ENCODE data around the gene EVA1A. TPM values are rescaled to one million over a fixed set of nuclear protein-coding genes. Genes with fewer than 3 reads are reported as not detected.

Gene EVA1A
- polyA plus RNA-seq, 1 donor = 10.0 TPM

DNA sequence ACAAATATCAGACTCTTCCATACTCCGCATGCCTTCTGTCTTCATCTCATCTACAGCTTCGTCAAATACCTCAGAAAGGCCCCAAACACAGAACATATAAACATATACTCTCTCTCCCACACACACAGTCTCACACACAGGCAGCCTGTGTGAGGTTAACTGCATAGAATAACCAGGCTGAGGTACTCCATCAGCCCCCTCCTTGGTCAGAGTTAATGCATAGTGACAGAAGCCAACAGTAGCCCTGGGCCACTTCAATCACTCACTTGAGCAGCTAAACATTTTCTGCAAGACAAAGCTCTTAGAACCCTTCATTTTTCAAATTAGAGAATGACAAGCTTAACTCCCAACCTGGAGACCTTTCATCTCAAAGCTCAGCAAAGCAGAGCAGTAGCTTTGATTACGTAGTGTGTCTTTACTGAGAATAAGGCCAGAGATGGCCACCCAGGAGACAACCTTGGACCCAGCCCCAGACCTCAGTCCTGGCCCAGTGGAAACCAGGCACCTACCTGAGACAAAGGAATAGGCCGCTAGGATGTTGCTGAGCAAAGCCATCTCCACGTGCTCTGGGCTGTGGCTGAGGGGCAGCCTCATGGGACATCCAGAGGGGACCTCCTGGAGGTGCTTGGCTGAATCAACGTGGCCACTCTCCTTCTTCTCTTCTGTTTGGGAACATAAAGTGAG is 43.0 kb downstream of the EVA1A start:
- no peak for DNase-seq
- no peak overlapping the region for H3K4me3 ChIP-seq (ENCODE audit: low read length)
- H3K36me3 ChIP-seq (ENCODE audit: control insufficient read depth, insufficient read depth, low read length) = peaks cover 14% of the 10 kb centered on the region
- peaks cover 3% of the 10 kb centered on the region for H3K9me3 ChIP-seq (ENCODE audit: control insufficient read depth, low read depth, low read length)
- no peak overlapping the region for H3K27ac ChIP-seq (ENCODE audit: low read length)
- peaks cover 7% of the 10 kb centered on the region for H3K4me1 ChIP-seq (ENCODE audit: control insufficient read depth, insufficient read depth, low read length)
- 88% methylated on average over 3 of the region's 6 CpGs for WGBS (ENCODE audit: insufficient coverage, low lambda C conversion rate)
- H3K27me3 ChIP-seq (ENCODE audit: control insufficient read depth, insufficient read depth, low read length) = no peaks in the 10 kb centered on the region

DNA sequence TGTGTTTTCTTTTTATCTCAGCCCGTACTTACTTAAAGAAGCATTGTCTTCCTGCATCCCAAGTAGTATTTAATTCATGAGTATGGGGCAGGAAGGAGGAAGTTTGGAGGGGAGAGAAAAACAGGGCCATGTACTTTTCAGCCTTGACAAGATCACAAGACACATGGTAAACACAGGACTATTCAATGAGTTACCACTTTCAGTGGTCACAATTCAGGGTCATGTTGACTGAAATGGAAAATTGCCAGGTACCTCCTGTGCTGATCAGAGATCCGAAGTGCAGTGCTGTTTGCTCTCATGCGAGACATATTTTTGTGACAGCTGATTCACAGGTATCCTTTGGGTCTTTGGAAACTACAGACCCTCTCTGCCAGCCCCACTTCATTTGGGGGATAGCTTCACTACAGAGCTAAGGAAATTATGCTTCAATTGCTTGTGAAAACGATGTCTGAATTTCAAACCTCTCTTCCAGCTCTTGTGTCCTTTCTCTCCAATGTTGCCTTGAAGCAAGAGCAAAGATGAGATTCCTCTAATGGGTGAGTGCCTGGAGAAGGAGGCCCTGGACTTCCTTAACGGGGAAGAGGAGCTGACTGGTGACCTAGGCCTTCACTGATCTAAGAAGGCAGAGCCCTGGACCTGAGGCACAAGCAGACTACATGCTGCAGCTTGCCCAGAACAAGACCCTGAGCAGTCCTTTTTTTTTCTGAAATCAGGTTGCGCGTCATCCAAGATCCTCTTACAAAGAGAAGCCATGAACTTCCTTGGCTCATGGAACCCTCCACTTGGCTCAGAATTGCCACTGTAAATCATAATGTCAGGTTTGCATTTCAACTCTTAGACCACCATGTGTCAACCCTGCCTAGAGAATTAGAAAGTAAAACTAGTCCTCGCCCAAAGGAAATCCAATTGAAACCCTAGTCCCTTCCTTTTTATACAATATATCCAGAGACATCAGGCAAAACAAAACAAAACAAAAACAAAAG is 44.1 kb downstream of the EVA1A start:
- 83% methylated on average over 2 of the region's 8 CpGs for WGBS (ENCODE audit: insufficient coverage, low lambda C conversion rate)
- Histone ChIP-seq H3K4me1 (ENCODE audit: control insufficient read depth, insufficient read depth, low read length) (no peaks in the 10 kb centered on the region), H3K27ac (ENCODE audit: low read length) (no peak overlapping the region), H3K4me3 (ENCODE audit: low read length) (no peak overlapping the region), H3K36me3 (ENCODE audit: control insufficient read depth, insufficient read depth, low read length) (peaks cover 20% of the 10 kb centered on the region), H3K9me3 (ENCODE audit: control insufficient read depth, low read depth, low read length) (peaks cover 9% of the 10 kb centered on the region), H3K27me3 (ENCODE audit: control insufficient read depth, insufficient read depth, low read length) (no peaks in the 10 kb centered on the region)
- DNase-seq = no peak

DNA sequence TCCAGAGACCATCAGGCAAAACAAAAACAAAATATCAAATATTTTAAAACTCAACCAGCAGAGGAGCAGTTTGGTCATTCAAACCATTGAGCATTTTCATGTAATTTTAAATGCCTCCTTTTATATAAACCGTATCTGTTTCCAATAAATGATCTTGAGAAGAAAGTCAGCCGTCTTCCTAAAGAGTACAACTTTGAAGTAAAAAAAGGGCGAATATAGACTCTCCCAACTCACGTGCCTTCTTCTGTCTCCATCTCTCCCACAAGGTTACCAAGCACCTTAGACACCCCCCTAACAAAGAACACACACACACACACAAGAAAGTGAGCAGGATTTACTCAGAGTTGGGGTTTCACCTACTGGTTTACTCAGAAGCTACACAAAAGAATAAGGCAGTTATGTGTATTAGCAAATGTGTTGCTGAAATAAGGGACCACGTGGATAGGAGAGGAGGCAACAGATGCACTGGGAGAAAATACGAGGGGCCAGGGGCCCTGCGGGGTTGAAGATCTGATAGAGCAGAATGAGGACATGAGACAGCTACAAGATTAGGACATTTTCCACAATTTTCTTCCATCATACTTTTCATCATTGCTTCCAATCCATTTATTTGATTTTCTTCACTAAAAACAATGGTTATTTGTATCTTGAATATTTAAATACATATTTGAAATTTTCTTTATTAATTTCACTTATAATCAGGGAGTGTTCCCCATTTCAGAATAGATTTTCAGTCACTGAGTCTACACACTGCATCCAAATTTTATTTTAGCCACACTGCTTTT is 45.0 kb downstream of the EVA1A start:
- Histone ChIP-seq H3K27me3 (ENCODE audit: control insufficient read depth, insufficient read depth, low read length) (no peaks in the 10 kb centered on the region), H3K9me3 (ENCODE audit: control insufficient read depth, low read depth, low read length) (peaks cover 9% of the 10 kb centered on the region), H3K36me3 (ENCODE audit: control insufficient read depth, insufficient read depth, low read length) (peaks cover 22% of the 10 kb centered on the region), H3K27ac (ENCODE audit: low read length) (no peak overlapping the region), H3K4me3 (ENCODE audit: low read length) (no peak overlapping the region), H3K4me1 (ENCODE audit: control insufficient read depth, insufficient read depth, low read length) (no peaks in the 10 kb centered on the region)
- WGBS (ENCODE audit: insufficient coverage, low lambda C conversion rate) = 100% methylated on average over 1 of the region's 7 CpGs
- DNase-seq = no peak

DNA sequence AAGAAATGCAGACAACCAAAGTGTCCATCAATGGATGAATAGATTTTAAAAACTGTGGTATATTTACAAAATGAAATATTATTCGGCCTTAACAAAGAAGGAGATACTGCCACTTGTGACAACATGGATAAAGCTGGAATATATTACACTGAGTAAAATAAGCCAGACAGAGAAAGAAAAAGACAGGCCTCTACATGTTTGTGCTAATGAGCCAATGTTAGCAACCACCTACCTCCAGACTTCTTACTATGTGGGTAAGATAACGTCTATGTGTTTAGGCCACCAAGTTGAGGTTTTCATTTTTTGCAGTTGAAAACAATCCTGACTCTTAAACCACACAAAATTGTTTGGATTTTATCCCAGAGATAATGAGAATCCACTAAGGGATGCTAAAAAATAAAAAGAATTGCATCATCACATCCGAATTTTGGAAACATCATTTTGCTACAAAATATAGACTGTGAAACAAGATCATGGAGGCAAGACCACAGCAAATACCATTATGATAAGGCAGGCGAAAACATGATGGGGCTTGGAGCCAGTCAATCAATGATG is 47.0 kb downstream of the EVA1A start:
- DNase-seq = no peak

DNA sequence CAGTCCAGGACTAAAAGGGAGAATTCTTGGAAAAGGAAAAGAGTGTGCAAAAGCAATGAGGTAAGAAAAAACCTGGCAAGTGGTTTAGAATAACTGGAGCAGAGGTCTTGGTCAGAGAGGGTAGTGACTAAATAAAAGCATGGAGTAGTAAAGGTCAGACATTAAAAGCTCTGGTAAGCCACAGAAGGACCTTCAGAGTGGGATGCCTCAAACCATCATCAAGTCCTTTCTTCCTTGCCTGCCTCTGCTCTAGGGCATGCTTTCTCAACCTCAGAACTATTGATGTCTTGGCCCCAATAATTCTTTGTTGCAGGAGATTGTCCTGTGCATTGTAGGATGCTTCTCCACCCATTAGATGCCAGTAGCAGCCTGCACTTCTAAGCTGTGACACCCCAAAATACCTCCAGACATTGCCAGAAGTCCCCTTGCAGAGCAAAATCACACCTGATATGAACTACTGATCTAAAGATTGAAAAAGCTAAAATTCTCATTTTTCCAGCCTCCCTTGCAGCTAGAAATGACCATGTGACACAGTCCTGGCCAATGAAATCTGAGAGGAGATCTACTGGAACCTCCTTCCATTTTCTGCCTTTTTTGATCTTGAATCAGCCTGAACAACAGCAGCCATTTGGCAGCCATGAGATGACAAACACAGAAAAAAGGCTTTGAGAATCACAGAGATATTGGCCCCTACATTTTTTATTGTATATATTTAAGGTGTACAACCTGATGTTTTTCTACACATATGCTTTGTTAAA is 48.1 kb downstream of the EVA1A start:
- no peak overlapping the region for H3K27ac ChIP-seq (ENCODE audit: low read length)
- no peaks in the 10 kb centered on the region for H3K27me3 ChIP-seq (ENCODE audit: control insufficient read depth, insufficient read depth, low read length)
- H3K4me3 ChIP-seq (ENCODE audit: low read length) = no peak overlapping the region
- no peaks in the 10 kb centered on the region for H3K4me1 ChIP-seq (ENCODE audit: control insufficient read depth, insufficient read depth, low read length)
- H3K9me3 ChIP-seq (ENCODE audit: control insufficient read depth, low read depth, low read length) = peaks cover 9% of the 10 kb centered on the region
- no peak for DNase-seq
- H3K36me3 ChIP-seq (ENCODE audit: control insufficient read depth, insufficient read depth, low read length) = peaks cover 18% of the 10 kb centered on the region

More for the DNA sequence above, 47.0 kb downstream of the EVA1A start:
- 90% methylated on average over 2 of the region's 4 CpGs for WGBS (ENCODE audit: insufficient coverage, low lambda C conversion rate)
- Histone ChIP-seq H3K4me1 (ENCODE audit: control insufficient read depth, insufficient read depth, low read length) (no peaks in the 10 kb centered on the region), H3K27me3 (ENCODE audit: control insufficient read depth, insufficient read depth, low read length) (no peaks in the 10 kb centered on the region), H3K27ac (ENCODE audit: low read length) (no peak overlapping the region), H3K9me3 (ENCODE audit: control insufficient read depth, low read depth, low read length) (peaks cover 9% of the 10 kb centered on the region), H3K36me3 (ENCODE audit: control insufficient read depth, insufficient read depth, low read length) (peaks cover 18% of the 10 kb centered on the region), H3K4me3 (ENCODE audit: low read length) (no peak overlapping the region)

DNA sequence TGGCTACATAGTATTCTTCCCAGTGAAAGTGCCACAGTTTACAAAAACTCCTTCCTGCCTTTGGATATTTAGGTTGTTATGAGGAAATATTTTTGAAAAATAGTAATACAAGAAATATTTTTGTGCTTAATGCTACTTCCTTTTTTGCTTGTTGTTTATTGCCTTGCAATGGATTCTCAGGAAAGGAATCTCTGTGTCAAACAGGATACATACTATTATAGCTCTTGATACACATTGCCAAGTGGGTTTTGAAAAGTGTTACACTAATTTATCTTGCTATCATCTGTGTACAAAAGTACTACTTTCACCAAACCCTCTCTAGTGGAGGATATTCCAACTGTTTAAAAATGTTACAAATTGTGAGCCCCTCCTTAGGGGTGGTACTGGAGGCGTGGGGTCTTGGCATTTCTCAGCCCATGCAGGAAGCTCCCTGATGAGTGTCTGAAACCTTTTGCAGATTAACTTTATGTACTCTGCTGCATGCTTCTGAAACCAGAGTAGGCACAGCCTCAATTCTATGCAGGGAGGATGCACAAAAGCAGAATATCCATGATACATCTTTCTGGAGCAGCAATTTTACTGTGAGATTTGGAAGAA is 54.5 kb downstream of the EVA1A start:
- Histone ChIP-seq H3K4me1 (ENCODE audit: control insufficient read depth, insufficient read depth, low read length) (no peaks in the 10 kb centered on the region), H3K9me3 (ENCODE audit: control insufficient read depth, low read depth, low read length) (no peaks in the 10 kb centered on the region), H3K36me3 (ENCODE audit: control insufficient read depth, insufficient read depth, low read length) (peaks cover 3% of the 10 kb centered on the region), H3K27ac (ENCODE audit: low read length) (no peak overlapping the region), H3K27me3 (ENCODE audit: control insufficient read depth, insufficient read depth, low read length) (no peaks in the 10 kb centered on the region), H3K4me3 (ENCODE audit: low read length) (no peak overlapping the region)
- no CpG with 5 or more reads among the region's 1 CpG for WGBS (ENCODE audit: insufficient coverage, low lambda C conversion rate)
- DNase-seq = no peak

DNA sequence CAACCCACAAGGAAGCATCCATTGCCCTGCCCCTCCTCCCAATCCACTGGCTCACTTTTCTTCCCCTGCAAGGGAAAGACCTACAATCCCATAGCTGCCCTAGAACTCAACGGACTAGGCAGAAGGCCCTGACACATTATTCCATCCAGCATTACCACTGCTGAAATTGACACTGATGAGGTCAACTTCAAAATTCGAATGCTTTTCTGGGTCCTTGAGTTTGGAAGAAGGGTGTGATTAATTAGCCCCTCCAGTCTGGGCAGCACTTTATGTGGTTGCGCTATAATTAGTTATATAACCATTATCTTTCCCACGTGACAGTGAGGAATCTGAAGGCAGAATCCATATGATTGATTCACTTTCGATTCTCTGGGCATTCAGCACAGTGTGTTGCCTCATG is 55.7 kb downstream of the EVA1A start:
- Histone ChIP-seq H3K27me3 (ENCODE audit: control insufficient read depth, insufficient read depth, low read length) (no peaks in the 10 kb centered on the region), H3K27ac (ENCODE audit: low read length) (no peak overlapping the region), H3K4me3 (ENCODE audit: low read length) (no peak overlapping the region), H3K36me3 (ENCODE audit: control insufficient read depth, insufficient read depth, low read length) (peaks cover 3% of the 10 kb centered on the region), H3K9me3 (ENCODE audit: control insufficient read depth, low read depth, low read length) (no peaks in the 10 kb centered on the region), H3K4me1 (ENCODE audit: control insufficient read depth, insufficient read depth, low read length) (no peaks in the 10 kb centered on the region)
- no peak for DNase-seq
- WGBS (ENCODE audit: insufficient coverage, low lambda C conversion rate) = 67% methylated on average over 1 of the region's 5 CpGs

DNA sequence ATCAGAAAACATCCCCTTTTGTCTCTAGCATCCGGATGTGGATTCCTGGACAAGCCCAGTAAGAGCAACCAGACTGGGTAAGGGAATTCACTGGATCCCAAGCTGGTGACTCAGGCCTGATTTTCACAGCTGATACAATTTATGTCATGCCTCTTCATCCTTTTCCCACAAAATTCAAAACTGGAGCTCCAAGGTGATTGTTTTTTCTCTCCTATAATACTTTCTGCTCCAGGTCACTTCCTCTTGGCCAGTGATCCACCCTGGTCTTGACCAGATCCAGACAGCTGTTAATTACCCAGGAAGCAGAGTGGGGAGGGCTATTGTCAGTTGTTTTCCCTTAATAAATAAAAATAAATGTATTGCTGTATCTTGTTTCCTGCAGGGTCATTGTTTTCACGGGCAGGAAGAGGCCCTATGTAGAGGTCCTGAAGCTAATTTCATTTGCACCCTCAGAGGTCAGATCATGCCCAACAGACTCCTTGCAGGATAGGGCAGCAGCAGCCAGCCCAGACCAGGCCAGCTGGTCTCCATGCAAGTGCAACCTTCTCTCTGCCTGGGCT is 57.6 kb downstream of the EVA1A start:
- Histone ChIP-seq H3K9me3 (ENCODE audit: control insufficient read depth, low read depth, low read length) (no peaks in the 10 kb centered on the region), H3K27me3 (ENCODE audit: control insufficient read depth, insufficient read depth, low read length) (no peaks in the 10 kb centered on the region), H3K4me1 (ENCODE audit: control insufficient read depth, insufficient read depth, low read length) (no peaks in the 10 kb centered on the region), H3K27ac (ENCODE audit: low read length) (no peak overlapping the region), H3K4me3 (ENCODE audit: low read length) (no peak overlapping the region), H3K36me3 (ENCODE audit: control insufficient read depth, insufficient read depth, low read length) (peaks cover 3% of the 10 kb centered on the region)
- WGBS (ENCODE audit: insufficient coverage, low lambda C conversion rate) = no CpG with 5 or more reads among the region's 2 CpGs
- no peak for DNase-seq

DNA sequence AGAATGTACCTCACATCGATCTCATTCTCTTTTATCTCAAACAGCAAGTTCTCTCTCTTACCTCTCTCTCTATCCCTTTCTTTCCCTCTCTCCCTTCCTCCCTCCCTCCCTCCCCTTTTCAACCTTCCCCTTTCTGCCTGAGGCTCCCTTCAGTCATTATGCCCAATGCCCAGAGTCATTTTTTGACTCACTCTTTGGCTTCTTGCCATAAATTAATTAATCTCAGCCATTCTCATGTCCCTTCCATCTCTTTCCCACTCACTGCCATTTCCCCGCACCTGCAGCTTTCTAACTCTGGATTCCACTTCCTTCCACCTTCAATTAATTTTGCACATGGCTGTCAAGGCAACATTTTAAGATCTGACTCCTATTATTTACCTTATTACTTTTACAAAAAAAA is 60.1 kb downstream of the EVA1A start:
- no peaks in the 10 kb centered on the region for H3K9me3 ChIP-seq (ENCODE audit: control insufficient read depth, low read depth, low read length)

More for the DNA sequence above, 60.1 kb downstream of the EVA1A start:
- H3K4me1 ChIP-seq (ENCODE audit: control insufficient read depth, insufficient read depth, low read length) = no peaks in the 10 kb centered on the region
- no peaks in the 10 kb centered on the region for H3K27me3 ChIP-seq (ENCODE audit: control insufficient read depth, insufficient read depth, low read length)
- WGBS (ENCODE audit: insufficient coverage, low lambda C conversion rate) = 87% methylated on average over 2 of the region's 2 CpGs
- DNase-seq = no peak
- H3K36me3 ChIP-seq (ENCODE audit: control insufficient read depth, insufficient read depth, low read length) = peaks cover 3% of the 10 kb centered on the region
- no peak overlapping the region for H3K27ac ChIP-seq (ENCODE audit: low read length)
- no peak overlapping the region for H3K4me3 ChIP-seq (ENCODE audit: low read length)

All from large intestine (tissue), 3 donors.